ENCODE data around the gene BRPF3. TPM values are rescaled to one million over a fixed set of nuclear protein-coding genes. Genes with fewer than 3 reads are reported as not detected.

BRPF3 gene
- total and polyA plus RNA-seq, 4 donors: 7.5 to 20.0 (median 13.7) TPM

- Histone ChIP-seq H3K4me1 (ENCODE audit: control insufficient read depth in 4 of 4, insufficient read depth in 4 of 4, low read length in 3 of 4) (peaks cover 0 to 16% (median 12%) of the 10 kb centered on the region in 4 donors), H3K36me3 (ENCODE audit: control insufficient read depth in 4 of 4, insufficient read depth in 3 of 4, low read depth in 1 of 4, low read length in 3 of 4) (peaks cover 6 to 26% (median 15%) of the 10 kb centered on the region in 4 donors), H3K27ac (ENCODE audit: low read depth in 1 of 2, low read length in 2 of 2) (no peak overlapping the region), H3K4me3 (ENCODE audit: low read depth in 1 of 3, low read length in 3 of 3) (no peak overlapping the region), H3K27me3 (ENCODE audit: control insufficient read depth in 4 of 4, insufficient read depth in 4 of 4, low read length in 3 of 4) (no peaks in the 10 kb centered on the region), H3K9me3 (ENCODE audit: control insufficient read depth in 4 of 4, low read length in 3 of 4) (no peaks in the 10 kb centered on the region), H3K9ac (ENCODE audit: low read depth in 1 of 2, low read length in 2 of 2) (no peak overlapping the region)
- TF ChIP-seq EGR1 (IDR thresholded peaks at IDR 0.05; ENCODE audit: low read depth in 2 of 2) (no peak), GABPA (IDR thresholded peaks at IDR 0.05 in 1 of 2, conservative IDR thresholded peaks at IDR 0.05 in 1 of 2) (no peak), SP1 (IDR thresholded peaks at IDR 0.05) (no peak), ATF3 (IDR thresholded peaks at IDR 0.05) (no peak), FOXA2 (IDR thresholded peaks at IDR 0.05) (no peak), FOXA1 (IDR thresholded peaks at IDR 0.05) (no peak), NR2F2 (IDR thresholded peaks at IDR 0.05) (no peak), TAF1 (conservative IDR thresholded peaks at IDR 0.05) (no peak), HNF4A (conservative IDR thresholded peaks at IDR 0.05) (no peak), JUND (IDR thresholded peaks at IDR 0.05) (no peak)
- DNase-seq (ENCODE audit: low spot score): no peak
- 98% methylated on average over 9 of the region's 9 CpGs for WGBS
Measured at GRCh38 chr6:36198986-36199385, 2.4 kb downstream of the BRPF3 start.

- Histone ChIP-seq H3K9me3 (ENCODE audit: control insufficient read depth in 4 of 4, low read length in 3 of 4) (no peaks in the 10 kb centered on the region), H3K9ac (ENCODE audit: low read depth in 1 of 2, low read length in 2 of 2) (no peak overlapping the region), H3K27ac (ENCODE audit: low read depth in 1 of 2, low read length in 2 of 2) (no peak overlapping the region), H3K36me3 (ENCODE audit: control insufficient read depth in 4 of 4, insufficient read depth in 3 of 4, low read depth in 1 of 4, low read length in 3 of 4) (peaks cover 6 to 32% (median 17%) of the 10 kb centered on the region in 4 donors), H3K4me3 (ENCODE audit: low read depth in 1 of 3, low read length in 3 of 3) (no peak overlapping the region), H3K4me1 (ENCODE audit: control insufficient read depth in 4 of 4, insufficient read depth in 4 of 4, low read length in 3 of 4) (peaks cover 0 to 16% (median 12%) of the 10 kb centered on the region in 4 donors), H3K27me3 (ENCODE audit: control insufficient read depth in 4 of 4, insufficient read depth in 4 of 4, low read length in 3 of 4) (no peaks in the 10 kb centered on the region)
- no peak for DNase-seq (ENCODE audit: low spot score)
- TF ChIP-seq SP1 (IDR thresholded peaks at IDR 0.05) (no peak), ZBTB33 (IDR thresholded peaks at IDR 0.05) (no peak), NR2F2 (IDR thresholded peaks at IDR 0.05) (no peak), TAF1 (conservative IDR thresholded peaks at IDR 0.05) (no peak), JUND (IDR thresholded peaks at IDR 0.05) (no peak), EGR1 (IDR thresholded peaks at IDR 0.05; ENCODE audit: low read depth in 2 of 2) (no peak), FOXA2 (IDR thresholded peaks at IDR 0.05) (no peak), REST (IDR thresholded peaks at IDR 0.05) (no peak), YY1 (IDR thresholded peaks at IDR 0.05) (no peak), ATF3 (IDR thresholded peaks at IDR 0.05) (no peak), RAD21 (IDR thresholded peaks at IDR 0.05) (no peak), MAX (IDR thresholded peaks at IDR 0.05) (no peak), CTCF (IDR thresholded peaks at IDR 0.05; ENCODE audit: low read depth, low read length, missing input control) (no peak), HNF4A (conservative IDR thresholded peaks at IDR 0.05) (no peak), HNF4G (IDR thresholded peaks at IDR 0.05) (no peak)
- 96% methylated on average over 19 of the region's 19 CpGs for WGBS
Measured at GRCh38 chr6:36200154-36200891, 3.8 kb downstream of the BRPF3 start.
